DOHH2 (cell line): Measurements from ENCODE around the gene MPRIP.

Source experiments
- H3F3A ChIP-seq: fragments of 200-600 bp; sonication (generic), shearing (Covaris generic); 2 replicates; pipeline ENCODE4 v1.6.0; 2016; ENCODE audit warnings: antibody characterized with exemption, mild to moderate bottlenecking; ENCODE audit not compliant: control insufficient read depth, insufficient read depth
- H3K27ac ChIP-seq: fragments of 200-600 bp; sonication (generic); 2 replicates; pipeline ENCODE4 v1.5.1; 2014; ENCODE audit warnings: low read depth, mild to moderate bottlenecking, low read length, moderate library complexity
- H3K27me3 ChIP-seq: fragments of 200-600 bp; sonication (generic); 2 replicates; pipeline ENCODE4 v1.6.1; 2014; ENCODE audit warnings: mild to moderate bottlenecking, low read length, mixed read lengths; ENCODE audit not compliant: control insufficient read depth
- H3K36me3 ChIP-seq: fragments of 200-600 bp; sonication (generic); 2 replicates; pipeline ENCODE4 v1.6.1; 2014; ENCODE audit warnings: mild to moderate bottlenecking, low read length, moderate library complexity, mixed read lengths; ENCODE audit not compliant: control insufficient read depth
- H3K4me1 ChIP-seq: fragments of 200-600 bp; sonication (generic); 2 replicates; pipeline ENCODE4 v1.6.1; 2014; ENCODE audit warnings: mild to moderate bottlenecking, low read length, mixed read lengths; ENCODE audit not compliant: control insufficient read depth
- H3K4me2 ChIP-seq: fragments of 200-600 bp; sonication (generic); 2 replicates; pipeline ENCODE4 v1.6.0; 2014; ENCODE audit warnings: mild to moderate bottlenecking, low read length, moderate library complexity
- H3K4me3 ChIP-seq: fragments of 200-600 bp; sonication (generic); 2 replicates; pipeline ENCODE4 v1.5.1; 2014; ENCODE audit warnings: mild to moderate bottlenecking, low read length, mixed read lengths
- H3K79me2 ChIP-seq: fragments of 200-600 bp; sonication (generic); 2 replicates; pipeline ENCODE4 v1.6.1; 2014; ENCODE audit warnings: mild to moderate bottlenecking, low read length, mixed read lengths; ENCODE audit not compliant: control insufficient read depth
- H3K9me2 ChIP-seq: fragments of 200-600 bp; sonication (generic); replicated peaks from 2 replicates; pipeline ENCODE4 v1.6.1; 2014; ENCODE audit warnings: mild to moderate bottlenecking, low read length, mixed read lengths; ENCODE audit not compliant: control insufficient read depth
- H3K9me3 ChIP-seq: fragments of 200-600 bp; sonication (generic); 2 replicates; pipeline ENCODE4 v1.6.1; 2014; ENCODE audit warnings: antibody characterized with exemption, low read length, mixed read lengths; ENCODE audit not compliant: control insufficient read depth, insufficient read depth
- H4K20me1 ChIP-seq: fragments of 200-600 bp; sonication (generic); 2 replicates; pipeline ENCODE4 v1.6.0; 2014; ENCODE audit warnings: low read depth, mild to moderate bottlenecking, antibody characterized with exemption, low read length, moderate library complexity; ENCODE audit not compliant: control insufficient read depth, insufficient read depth
- CTCF ChIP-seq: fragments of 200-600 bp; sonication (generic); IDR thresholded peaks from one replicate; pipeline ENCODE4 v1.5.1; 2014; ENCODE audit warnings: antibody characterized with exemption, mild to moderate bottlenecking, low read depth, low read length; ENCODE audit not compliant: poor library complexity, severe bottlenecking
- EZH2phosphoT487 ChIP-seq: fragments of 200-600 bp; sonication (generic); IDR thresholded peaks from 2 replicates; pipeline ENCODE4 v1.6.1; 2017; ENCODE audit warnings: borderline replicate concordance, mild to moderate bottlenecking, antibody characterized with exemption, low read length, moderate library complexity, mixed read lengths

The MPRIP gene

GRCh38 chr17:17114592-17115225 is 72.5 kb downstream of the MPRIP start:
- H3K27ac ChIP-seq, result no peak overlapping the region
- TF ChIP-seq EZH2phosphoT487 (no peak), CTCF (no peak)
- H3K4me3 ChIP-seq, result no peak overlapping the region
- H3K4me2 ChIP-seq, result no peak overlapping the region
- no peaks in the 10 kb centered on the region for H3K36me3 ChIP-seq
- no peaks in the 10 kb centered on the region for H3K9me2 ChIP-seq
- H3K79me2 ChIP-seq, result peaks cover 85% of the 10 kb centered on the region
- peaks cover 28% of the 10 kb centered on the region for H4K20me1 ChIP-seq
- no peaks in the 10 kb centered on the region for H3K27me3 ChIP-seq
- no peaks in the 10 kb centered on the region for H3K9me3 ChIP-seq
- peaks cover 38% of the 10 kb centered on the region for H3K4me1 ChIP-seq
- H3F3A ChIP-seq, result no peaks in the 10 kb centered on the region

- Histone ChIP-seq H3K9me2 (no peaks in the 10 kb centered on the region), H3K4me1 (peaks cover 37% of the 10 kb centered on the region), H3K79me2 (peaks cover 87% of the 10 kb centered on the region), H3K4me3 (no peak overlapping the region), H3K9me3 (no peaks in the 10 kb centered on the region), H3K4me2 (no peak overlapping the region), H3K36me3 (no peaks in the 10 kb centered on the region), H3F3A (no peaks in the 10 kb centered on the region), H3K27ac (no peak overlapping the region), H4K20me1 (peaks cover 21% of the 10 kb centered on the region), H3K27me3 (no peaks in the 10 kb centered on the region)
- TF ChIP-seq CTCF, result no peak
- TF ChIP-seq EZH2phosphoT487, result no peak
These were observed 73.4 kb downstream of the MPRIP start for GRCh38 chr17:17115620-17116019.

- TF ChIP-seq CTCF (no peak), EZH2phosphoT487 (no peak)
- no peak overlapping the region for H3K4me2 ChIP-seq
- no peaks in the 10 kb centered on the region for H3F3A ChIP-seq
- no peak overlapping the region for H3K4me3 ChIP-seq
- H3K79me2 ChIP-seq, result peaks cover 89% of the 10 kb centered on the region
- no peak overlapping the region for H3K27ac ChIP-seq
- no peaks in the 10 kb centered on the region for H3K27me3 ChIP-seq
- H3K4me1 ChIP-seq, result peaks cover 37% of the 10 kb centered on the region
- peaks cover 20% of the 10 kb centered on the region for H4K20me1 ChIP-seq
- no peaks in the 10 kb centered on the region for H3K9me2 ChIP-seq
- no peaks in the 10 kb centered on the region for H3K9me3 ChIP-seq
- H3K36me3 ChIP-seq, result no peaks in the 10 kb centered on the region
These were observed 74.1 kb downstream of the MPRIP start for GRCh38 chr17:17116406-17116805.
